NCI-H1930 (cell line): ENCODE results near the gene ATP8B3.

Experiments used
- DNase-seq, 2 experiments: peaks; one replicate each; lab custom pipeline; 2025; lab: John Stamatoyannopoulos, UW

The ATP8B3 gene

DNA sequence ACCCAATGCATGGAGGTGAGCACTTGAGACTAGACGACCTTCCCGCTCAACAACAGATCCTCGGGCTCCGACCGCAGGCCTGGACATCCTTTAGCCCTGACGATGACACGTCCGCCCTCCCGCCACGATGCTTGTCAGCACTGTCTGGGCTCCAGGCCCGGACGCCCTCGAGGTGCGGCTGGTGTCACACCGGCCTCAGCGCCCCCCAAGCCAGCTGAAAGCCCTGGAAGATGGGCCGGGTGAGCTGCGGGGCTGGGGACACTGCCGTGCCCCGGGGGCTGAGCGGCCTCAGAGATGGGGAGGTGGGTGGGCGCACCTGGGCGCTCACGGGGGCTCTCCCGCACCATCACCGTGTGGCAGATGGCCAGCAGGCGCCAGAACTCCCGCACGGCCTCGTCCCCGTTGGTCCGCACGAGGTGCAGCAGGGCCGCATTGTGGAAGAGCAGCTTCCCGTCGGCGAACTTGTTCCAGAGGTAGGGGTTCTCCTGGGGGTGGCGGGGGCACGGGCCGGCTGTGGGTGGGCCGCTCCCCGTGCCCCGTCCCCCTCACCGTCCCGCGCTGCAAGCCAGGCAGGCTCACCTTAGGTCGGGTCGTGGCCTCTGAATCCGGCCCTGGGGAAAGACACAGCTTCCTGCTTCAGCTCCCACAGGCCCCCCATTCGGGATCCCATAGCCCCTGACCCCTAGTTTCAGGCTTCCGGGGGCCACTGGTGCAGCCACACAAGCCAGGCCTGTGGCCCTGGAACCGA is 15.5 kb downstream of the ATP8B3 start:
- no peak for DNase-seq

DNA sequence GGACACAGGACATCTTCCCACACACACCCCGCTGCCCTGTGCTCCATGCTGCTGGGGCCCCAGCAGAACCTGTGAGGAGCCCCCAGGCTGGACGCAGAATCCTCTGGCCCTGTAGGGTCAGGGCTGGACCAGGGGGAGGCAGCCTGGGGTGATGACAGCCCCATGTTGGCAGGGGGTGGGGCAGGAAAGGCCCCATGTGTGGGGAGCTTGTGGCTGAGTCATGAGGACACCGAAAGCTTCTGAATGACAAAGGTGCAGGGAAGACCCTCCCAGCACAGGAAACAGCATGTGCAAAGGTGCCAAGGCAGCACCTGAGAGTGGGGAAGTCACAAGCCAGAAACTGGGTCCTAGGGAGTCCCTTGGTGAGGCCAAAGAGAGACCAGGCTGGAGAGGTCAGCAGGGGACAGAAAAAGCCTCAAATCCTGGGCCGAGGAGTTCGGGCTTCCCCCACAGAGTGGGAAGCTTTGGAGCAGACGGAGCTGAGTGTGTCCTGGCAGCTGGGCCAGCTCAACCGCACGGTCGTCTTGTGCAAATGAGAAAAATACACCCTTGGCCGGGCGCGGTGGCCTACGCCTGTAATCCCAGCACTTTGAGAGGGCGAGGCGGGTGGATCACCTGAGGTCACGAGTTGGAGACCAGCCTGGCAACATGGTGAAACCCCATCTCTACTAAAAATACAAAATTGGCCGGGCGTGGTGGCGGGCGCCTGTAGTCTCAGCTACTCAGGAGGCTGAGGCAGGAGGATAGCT is 17.5 kb downstream of the ATP8B3 start:
- DNase-seq = no peak

DNA sequence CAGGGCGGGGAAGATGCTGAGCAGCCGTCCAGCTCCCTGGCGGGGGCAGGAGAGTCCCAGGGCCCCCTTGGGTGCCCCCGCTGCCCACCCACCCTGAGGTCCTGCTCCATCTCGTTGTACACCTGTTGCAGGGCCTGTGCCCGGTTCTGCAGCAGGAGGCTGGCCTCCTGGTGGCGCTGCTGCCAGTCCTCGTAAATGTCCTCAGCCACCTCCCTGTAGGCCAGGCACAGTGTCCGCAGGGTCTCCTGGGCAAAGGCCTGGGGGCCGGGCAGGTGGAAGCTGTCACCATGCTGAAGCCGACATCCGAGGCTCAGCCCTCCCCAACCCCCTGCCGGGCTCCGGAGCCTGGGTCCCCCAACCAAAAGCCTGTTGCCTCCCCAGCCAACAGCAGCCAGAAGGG is 20.2 kb downstream of the ATP8B3 start:
- no peak for DNase-seq

DNA sequence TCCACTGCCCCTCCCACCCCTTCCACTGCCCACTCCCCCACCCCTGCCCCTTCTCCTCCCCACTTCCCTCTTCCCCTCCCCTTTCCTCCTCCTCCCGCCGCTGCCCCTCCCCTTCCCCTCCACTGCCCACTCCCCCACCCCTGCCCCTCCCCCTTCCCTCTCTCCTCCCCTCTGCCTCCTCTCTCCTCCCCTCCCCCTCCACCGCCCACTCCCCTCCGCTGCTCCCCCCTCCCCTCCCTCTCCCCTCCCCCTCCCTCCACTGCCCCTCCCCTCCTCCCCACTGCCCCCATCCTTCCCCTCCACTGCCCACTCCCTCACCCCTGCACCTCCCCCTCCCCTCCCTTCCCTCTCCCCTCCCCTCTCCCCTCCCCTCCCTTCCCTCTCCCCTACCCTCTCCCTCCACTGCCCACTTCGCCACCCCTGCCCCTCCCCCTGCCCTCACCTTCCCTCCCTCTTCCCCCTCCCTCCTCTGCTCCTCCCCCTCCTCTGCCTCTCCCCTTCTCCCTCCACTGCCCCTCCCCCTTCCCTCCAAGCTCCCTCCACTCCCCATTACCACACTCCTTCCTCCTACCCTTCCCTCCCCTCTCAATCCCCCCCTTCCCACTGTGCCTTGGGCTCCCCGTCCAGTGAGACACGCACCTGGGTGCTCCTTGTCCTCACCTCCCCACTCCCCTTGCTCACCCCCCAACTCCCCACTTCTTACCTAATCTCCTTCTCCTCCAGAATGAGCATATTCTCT is 21.9 kb downstream of the ATP8B3 start:
- DNase-seq = no peak

DNA sequence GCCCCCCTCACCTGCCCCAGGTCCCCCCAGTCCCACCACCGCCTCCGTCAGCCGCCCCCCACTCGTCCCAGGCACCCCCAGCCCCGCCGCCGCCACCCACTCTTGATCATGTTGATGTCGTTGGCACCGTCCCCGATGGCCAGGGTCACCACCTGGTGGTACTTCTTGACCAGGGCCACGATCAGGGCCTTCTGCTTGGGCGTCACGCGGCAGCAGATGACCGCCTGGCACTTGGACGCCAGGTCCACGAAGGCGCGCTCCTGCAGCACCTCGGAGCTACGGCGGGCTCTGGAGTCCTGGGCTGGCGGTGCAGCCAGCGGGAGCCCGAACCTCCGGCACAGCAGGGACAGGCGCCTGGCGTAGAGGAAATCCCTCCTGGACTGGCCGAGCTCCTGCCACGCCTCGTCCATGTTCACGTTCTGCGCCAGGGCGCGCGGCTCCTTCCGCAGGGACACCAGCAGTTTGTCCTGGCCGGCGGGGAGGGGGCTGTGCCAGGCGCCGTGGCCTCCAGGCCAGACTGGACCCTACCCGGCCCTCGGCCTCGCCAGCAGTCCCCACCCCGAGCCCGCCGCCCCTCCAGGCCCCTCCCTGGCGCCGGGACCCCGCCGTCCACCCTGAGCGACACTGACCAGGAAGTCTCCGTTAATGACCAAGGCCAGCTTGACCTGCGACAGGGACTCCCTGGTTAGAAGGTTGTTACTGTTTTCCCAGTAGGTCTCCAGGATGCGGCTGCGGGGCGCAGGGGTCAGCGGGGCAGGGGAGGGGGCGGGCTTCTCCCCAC is 22.6 kb downstream of the ATP8B3 start:
- DNase-seq = no peak

DNA sequence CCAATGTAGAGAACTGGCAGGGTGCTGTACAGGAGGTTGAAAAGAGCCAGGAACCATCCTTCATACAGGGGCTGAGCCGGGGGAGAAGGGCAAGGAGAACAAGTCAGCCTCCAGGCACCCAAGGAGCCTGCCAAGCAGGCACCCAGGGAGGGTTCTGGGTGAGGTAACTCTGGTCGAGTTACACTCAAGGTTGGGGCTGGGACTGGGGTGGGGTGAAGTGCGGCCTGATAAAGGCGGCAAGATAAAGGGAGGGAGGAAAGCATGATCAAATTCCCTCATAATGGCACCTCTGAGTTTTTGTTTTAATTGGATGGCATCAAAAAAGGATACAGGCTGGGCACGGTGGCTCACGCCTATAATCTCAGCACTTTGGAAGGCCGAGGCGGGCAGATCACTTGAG is 25.0 kb downstream of the ATP8B3 start:
- DNase-seq = no peak

DNA sequence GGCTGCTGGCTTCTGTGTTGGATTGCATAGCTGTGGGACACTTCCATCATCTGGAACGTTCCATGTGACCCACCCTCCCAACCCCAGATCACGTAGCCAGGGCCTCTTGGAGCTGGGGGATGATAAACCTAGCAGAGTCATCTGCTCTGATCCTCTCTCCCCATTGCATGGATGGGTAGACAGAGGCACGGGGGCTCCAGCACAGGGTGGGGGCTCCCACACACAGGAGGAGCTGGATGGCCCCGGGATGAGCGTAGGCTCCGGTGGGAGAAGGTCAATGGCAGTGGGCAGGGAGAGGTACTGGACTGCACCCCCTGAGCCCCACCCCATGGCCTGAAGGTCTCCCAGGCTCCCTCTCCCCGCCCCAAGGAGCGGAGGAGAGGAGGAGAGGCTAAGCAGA is 25.4 kb downstream of the ATP8B3 start:
- DNase-seq = no peak

DNA sequence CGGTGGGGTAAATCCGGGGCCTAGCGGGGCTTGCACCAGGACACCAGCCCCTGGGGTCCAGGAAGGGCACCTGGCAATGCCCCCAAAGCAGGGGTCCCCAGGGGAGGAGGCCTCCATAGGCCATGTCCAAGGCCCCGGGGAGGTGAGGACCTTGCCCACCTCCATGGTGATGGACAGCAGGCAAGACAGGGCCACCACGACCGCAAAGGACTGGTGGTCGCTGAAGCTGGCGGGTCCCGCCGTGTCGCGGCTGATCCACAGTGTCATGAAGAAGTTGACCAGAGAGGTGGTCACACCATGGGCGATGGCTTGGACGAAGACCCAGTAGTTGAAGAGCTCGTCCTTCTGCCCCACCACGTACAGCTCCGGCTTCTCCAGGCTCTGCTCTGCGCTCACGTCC is 26.8 kb downstream of the ATP8B3 start:
- no peak for DNase-seq

DNA sequence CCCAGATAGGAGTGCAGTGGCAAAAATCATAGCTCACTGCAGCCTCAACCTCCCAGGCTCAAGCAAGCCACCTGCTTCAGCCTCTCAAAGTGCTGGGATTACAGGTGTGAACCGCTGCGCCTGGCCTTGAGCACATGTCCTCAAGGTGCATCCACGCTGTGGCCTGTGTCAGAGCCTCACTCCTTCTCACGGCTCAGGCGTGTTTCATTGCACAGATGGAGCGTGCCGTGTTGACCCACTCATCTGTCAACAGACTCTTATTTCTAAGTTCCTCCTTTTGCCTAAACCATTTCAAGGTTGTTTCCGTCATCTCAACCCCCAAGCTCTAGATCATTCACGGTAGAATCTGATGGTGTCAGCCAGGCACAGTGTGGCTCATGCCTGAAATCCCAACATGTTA is 28.2 kb downstream of the ATP8B3 start:
- DNase-seq = no peak

DNA sequence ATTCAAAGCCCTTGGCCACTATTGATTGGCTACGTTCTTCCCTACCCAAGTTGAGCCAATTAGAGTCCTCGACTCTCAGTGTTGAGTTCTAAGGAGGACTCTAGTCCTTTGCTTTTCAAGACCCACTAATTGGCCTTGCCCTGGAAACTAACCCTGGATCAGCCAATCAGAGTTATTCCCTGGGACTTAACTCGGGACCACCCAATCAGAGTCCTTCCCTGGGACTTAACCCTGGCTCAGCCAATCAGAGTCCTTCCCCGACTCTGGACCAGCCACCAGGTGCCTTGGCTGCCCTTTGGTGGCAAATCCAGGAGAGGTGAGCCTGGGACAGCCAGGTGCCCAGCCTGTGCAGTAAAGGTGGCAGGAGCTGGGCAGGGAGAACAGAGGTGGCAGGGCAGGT is 28.7 kb downstream of the ATP8B3 start:
- DNase-seq = no peak

DNA sequence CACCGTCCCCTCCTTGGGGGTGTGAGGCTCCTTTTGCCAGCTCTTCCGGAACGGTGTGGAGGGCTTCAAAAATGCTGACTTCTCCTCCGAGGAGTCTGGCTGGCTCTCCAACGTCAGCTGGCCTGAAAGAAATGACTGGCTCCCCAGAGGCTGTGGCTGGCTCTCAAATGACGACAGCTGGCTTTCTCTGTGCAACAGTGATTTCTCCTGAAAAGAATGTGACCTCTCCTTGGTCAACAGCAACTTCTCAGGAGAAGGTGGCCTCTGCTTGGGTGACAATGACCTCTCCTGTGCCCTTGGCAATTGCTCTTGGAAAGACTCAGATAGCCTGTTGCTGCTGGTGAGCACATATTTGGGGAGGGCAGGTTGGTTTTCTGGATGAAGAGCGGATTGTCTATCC is 29.6 kb downstream of the ATP8B3 start:
- DNase-seq = no peak

DNA sequence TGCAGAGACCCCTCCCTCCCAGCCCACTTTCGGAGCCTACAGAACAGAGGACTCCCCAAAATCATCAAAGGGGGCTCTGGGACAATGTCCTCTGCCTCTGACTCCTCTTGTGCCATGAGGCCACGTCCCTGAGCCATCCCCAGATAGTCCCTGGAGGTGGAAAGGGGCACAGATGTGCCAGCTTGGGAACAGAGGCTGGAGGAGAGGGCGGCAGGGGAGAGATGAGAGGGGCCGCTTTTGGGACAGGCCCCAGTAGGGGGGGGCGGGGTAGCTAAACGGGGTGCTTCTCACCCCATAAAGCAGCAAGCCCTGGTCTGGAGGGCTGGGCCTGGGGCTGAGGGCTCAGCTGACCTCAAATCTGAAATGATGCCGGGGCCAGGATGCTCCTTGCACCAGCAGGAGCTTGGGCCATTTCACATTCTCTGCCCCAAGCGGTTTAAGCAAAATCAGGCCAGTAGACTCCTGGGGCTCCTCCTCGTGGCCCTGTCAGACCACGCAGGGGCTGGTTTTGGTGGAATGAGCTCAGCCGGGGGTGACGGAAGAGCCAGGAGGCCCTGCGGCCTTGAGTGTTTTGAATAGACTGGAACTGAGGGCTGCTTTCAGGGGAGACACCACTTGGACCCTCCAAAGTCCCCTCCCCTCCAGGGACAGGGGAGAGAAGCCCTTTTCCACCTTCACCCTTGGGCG is 31.7 kb downstream of the ATP8B3 start:
- no peak for DNase-seq

DNA sequence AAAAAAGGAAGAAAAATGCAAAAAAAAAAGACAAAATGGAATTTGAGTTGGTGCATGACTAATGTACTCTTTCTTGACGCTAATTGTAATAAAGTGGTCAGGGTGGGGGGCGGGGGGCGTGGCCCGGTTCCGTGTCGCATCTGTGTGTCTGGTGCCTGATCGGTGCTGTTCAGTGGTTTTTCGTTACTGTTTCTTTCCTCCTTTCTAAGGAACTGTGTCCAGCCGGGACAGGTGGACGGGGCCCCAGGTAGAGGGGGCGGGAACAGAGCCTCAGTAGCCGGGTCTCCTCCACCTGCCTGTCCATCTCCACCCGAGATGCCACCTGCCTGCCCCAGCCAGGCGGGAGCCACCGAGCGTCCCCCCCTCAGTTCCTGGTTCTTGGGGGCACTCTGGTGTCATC is 32.5 kb downstream of the ATP8B3 start:
- no peak for DNase-seq

DNA sequence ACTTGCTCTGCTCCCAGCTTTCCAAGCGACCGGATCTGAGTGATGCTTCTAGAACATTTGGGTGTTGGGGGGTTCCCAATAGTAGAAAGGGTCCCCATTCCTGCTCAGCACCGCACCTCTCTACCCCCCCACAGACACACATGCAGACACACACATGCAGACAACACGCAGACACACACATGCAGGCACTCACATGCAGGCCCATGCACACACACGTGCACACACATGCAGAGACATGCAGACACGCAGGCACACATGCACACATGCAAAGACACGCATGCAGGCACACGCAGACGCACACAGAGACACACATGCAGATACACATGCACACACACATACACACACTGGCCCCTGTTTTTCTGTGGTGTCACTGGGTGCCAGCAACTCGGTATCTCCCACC is 34.9 kb downstream of the ATP8B3 start:
- DNase-seq = no peak

DNA sequence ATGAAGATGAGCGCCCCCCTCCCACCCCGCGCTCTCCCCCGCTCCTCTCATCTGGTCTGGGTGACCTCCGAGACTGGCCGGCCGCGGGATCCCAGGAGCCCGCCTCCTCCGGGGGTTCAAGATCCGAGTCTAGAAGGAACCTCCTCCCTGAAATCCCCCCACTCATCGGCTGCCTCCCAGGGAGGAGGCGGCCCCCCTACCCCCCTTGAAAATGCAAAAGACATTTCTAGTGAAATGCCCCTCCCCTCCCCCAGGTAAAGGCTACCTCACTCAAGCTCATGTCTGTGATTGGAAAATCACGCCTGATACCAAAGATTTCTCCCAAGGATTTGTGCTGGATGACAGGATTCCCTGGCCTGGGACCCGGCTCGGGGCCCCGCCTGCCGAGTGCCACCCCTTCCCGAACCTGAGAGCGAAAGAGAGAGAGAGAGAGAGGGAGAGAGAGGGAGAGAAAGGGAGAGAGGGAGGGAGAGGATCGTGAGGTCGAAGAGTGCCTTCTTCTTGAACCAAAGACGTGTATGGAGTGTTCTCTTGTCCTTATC is 35.4 kb downstream of the ATP8B3 start:
- no peak for DNase-seq

DNA sequence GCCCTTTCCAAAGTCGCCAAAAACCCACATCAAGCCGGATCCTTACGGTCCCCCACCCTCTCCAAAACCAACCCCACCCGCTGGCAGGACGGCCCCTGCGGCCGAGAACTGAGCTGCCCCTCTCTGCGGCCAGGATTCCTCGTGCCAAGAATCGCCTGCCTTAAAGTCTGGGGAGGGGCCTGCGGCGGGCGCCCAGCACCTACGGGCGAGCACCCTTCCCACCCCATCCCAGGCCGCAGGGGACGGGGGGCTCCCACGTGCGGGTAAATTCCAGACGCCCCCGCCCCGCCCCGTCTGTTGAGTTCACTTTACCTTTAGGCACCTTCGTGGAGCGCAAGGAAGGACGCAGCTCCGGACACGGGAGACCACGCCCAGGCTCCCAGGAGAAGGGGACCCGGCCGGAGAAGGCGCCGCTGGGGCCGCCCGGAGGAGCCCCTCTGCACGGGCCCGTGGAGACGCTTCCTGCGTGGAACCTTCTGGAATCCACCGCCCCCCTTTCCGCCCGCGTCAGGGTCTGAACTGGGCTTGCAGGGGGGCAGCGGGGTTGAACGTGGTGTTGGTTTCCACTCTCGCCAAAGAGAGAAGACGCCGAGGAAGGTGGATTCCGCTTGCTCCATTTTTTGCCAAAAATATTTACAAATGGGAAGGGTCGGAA is 36.0 kb downstream of the ATP8B3 start:
- DNase-seq = no peak

DNA sequence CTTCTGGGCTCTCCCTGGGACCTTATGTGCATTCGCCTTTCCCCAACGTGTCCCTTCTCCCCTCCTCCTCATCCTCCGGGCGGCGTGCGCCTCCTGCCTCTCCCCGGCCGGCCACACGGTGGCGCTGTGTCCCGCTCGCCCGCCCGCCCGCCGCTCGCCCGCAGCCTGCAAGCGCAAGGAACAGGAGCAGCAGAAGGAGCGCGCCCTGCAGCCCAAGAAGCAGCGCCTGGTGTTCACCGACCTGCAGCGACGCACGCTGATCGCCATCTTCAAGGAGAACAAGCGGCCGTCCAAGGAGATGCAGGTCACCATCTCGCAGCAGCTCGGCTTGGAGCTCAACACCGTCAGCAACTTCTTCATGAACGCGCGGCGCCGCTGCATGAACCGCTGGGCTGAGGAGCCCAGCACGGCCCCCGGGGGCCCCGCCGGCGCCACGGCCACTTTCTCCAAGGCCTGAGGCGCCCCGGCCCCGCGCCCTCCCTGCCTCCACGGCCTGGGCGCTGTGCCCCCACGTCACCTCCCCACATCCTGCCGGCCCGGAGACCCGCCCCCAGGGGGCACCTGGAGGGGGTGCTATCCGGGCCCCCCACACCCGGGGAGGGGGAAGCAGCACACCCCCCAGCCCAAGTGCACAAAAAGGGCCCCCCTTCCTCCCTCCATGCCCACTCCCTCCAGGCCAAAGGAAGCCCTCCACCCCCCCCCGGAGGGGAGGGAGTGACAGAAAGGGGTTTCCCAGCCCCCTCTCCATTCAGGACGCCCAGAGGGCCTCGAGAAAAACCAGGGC is 36.9 kb downstream of the ATP8B3 start:
- no peak for DNase-seq

DNA sequence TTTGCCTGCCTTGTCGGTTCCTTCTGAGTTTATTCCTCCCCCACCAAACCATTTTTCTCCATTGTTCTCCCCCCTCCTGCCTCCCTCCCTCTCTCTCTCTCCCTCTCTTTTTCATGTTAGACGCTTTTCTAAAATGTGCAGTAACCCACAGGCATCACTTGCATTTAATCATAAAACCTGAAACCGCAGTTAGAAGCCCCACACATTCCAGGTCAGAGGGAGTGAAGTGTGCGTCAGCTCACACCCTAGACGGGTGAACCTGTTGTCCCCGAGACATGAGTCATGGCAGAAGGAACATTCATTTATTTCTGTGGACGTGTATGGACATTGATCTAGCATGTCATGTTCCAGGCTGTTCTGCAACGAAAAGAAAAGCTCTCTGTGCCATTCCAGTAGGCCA is 38.9 kb downstream of the ATP8B3 start:
- no peak for DNase-seq

DNA sequence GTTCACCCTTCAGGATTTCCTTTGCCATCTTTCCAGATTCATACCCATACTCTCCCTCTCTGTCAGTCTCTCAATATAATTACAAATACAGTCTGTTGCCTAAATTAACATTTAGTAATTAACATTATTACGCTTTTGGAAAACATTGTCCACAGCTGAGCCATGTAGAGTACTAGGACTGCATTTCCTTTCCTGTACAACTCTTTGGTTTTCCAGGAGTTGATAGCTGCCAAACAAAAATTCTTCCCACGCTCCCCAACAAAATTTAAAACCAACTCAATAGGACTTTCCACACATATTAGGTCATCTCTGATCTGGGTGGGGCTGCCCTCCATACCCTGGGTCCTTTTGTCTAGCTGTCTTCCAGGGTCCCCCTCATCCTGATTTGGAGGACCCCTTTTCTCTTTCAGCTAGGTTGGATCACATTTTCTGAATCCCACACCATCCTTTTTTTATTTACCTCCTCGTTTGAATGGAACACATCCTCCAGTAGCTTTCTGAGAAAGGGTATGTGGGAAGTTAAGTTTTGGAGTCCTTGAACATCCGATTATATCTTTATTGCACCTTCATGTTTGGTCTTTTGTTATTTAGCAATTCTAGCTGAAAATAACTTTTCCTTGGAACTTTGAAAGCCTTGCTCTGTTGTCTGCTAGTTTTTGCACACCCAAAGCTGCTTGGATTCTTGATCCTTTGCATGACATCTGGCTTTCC is 41.1 kb downstream of the ATP8B3 start:
- DNase-seq = no peak

DNA sequence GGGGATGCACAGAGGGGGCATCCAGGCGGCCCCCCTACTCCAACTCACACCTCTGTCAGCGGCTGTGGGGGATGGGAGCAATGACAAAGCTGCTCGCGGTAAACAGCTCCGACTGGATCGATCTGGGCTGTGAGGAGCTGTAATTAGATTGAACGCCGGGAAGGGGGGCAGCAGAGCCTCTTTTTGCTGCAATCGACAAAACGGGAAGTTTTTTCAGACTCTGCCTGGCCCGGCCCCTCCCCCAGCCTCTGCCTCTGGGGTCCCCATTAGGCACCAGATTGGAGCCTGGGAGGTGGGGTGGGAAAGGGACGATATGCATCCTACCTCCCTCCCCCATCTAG is 42.5 kb downstream of the ATP8B3 start:
- no peak for DNase-seq
